ENCODE measurements around the gene CGN.
"Not testable (repeated sequence)": the region's sequence is repeated elsewhere in the genome, so short reads cannot be mapped to it uniquely, and the experiment has no call there.

CGN gene

GRCh38 chr1:151502859-151503780 is 8.1 kb upstream of the CGN start:
- DNase-seq, result no peak

- DNase-seq, result no peak
Measured at GRCh38 chr1:151504252-151504651, 6.9 kb upstream of the CGN start.

GRCh38 chr1:151504759-151505158 is 6.4 kb upstream of the CGN start:
- no peak for DNase-seq

- DNase-seq, result no peak
Measured at GRCh38 chr1:151508833-151509232, 2.4 kb upstream of the CGN start.

GRCh38 chr1:151509350-151510019 is 1.7 kb upstream of the CGN start:
- DNase-seq, result no peak

GRCh38 chr1:151510020-151510405 is 1.2 kb upstream of the CGN start:
- no peak for DNase-seq

GRCh38 chr1:151510614-151510956 is 602 bp upstream of the CGN start:
- no peak for DNase-seq

GRCh38 chr1:151511636-151512215 is 539 bp downstream of the CGN start:
- peak; percentile 65 for DNase-seq

- DNase-seq, result no peak
Measured at GRCh38 chr1:151512326-151512725, 1.1 kb downstream of the CGN start.

GRCh38 chr1:151512801-151513625 is 1.8 kb downstream of the CGN start:
- no peak for DNase-seq

GRCh38 chr1:151513626-151514121 is 2.5 kb downstream of the CGN start:
- no peak for DNase-seq

GRCh38 chr1:151514366-151514765 is 3.2 kb downstream of the CGN start:
- DNase-seq, result no peak

- no peak for DNase-seq
Measured at GRCh38 chr1:151515265-151515664, 4.1 kb downstream of the CGN start.

- DNase-seq, result no peak
Measured at GRCh38 chr1:151516031-151516511, 4.9 kb downstream of the CGN start.

- DNase-seq, result no peak
Measured at GRCh38 chr1:151518431-151518830, 7.2 kb downstream of the CGN start.

GRCh38 chr1:151518936-151519335 is 7.7 kb downstream of the CGN start:
- DNase-seq, result no peak

- DNase-seq, result no peak
Measured at GRCh38 chr1:151519667-151520066, 8.5 kb downstream of the CGN start.

- DNase-seq, result no peak
Measured at GRCh38 chr1:151520359-151520758, 9.2 kb downstream of the CGN start.

- not testable (repeated sequence) for DNase-seq
Measured at GRCh38 chr1:151522427-151522826, 11.2 kb downstream of the CGN start.

GRCh38 chr1:151523326-151523725 is 12.1 kb downstream of the CGN start:
- DNase-seq, result no peak

GRCh38 chr1:151524736-151525135 is 13.5 kb downstream of the CGN start:
- no peak for DNase-seq

- no peak for DNase-seq
Measured at GRCh38 chr1:151526735-151527525, 15.7 kb downstream of the CGN start.

Data from NCI-H2171 (cell line).